Naive B cell (primary cell): ENCODE data around the gene RALB. TPM values are rescaled to one million over a fixed set of nuclear protein-coding genes. Genes with fewer than 3 reads are reported as not detected.

ENCODE experiments used
- ATAC-seq, 2 donors: fragments of 150-1000 bp; cut with Tn5 transposase; 2 replicates each; pipeline ENCODE4 v1.10.0; 2021; ENCODE audit warnings: low read depth in 2 of 2, mild to moderate bottlenecking in 2 of 2, moderate library complexity in 2 of 2
- DNase-seq: peaks from one replicate; pipeline ENCODE4 v3.0.0; 2022
- H3K27ac Mint-ChIP-seq, 6 donors: one replicate each; pipeline ENCODE4 v1.8.0; 2020 to 2022; ENCODE audit warnings: mild to moderate bottlenecking in 6 of 6, mixed read lengths in 6 of 6, moderate library complexity in 5 of 6, inconsistent platforms in 2 of 6
- H3K27me3 Mint-ChIP-seq, 3 donors: one replicate each; pipeline ENCODE4 v1.8.0; 2021 to 2022; ENCODE audit warnings: mixed read lengths in 3 of 3, mild to moderate bottlenecking in 1 of 3
- H3K36me3 Mint-ChIP-seq, 2 donors: one replicate each; pipeline ENCODE4 v1.8.0; 2020 to 2022; ENCODE audit warnings: mixed read lengths in 2 of 2, inconsistent platforms in 1 of 2, mild to moderate bottlenecking in 1 of 2
- H3K4me1 Mint-ChIP-seq, 3 donors: one replicate each; pipeline ENCODE4 v1.8.0; 2020 to 2022; ENCODE audit warnings: mixed read lengths in 3 of 3, inconsistent platforms in 1 of 3, mild to moderate bottlenecking in 1 of 3, moderate library complexity in 1 of 3
- H3K4me3 Mint-ChIP-seq, 8 donors: one replicate each; pipeline ENCODE4 v1.8.0; 2020 to 2022; ENCODE audit warnings: mild to moderate bottlenecking in 8 of 8, mixed read lengths in 8 of 8, moderate library complexity in 8 of 8, inconsistent platforms in 2 of 8
- H3K9me3 Mint-ChIP-seq, 7 donors: one replicate each; pipeline ENCODE4 v1.8.0; 2020 to 2022; ENCODE audit warnings: mixed read lengths in 7 of 7, mild to moderate bottlenecking in 5 of 7, inconsistent platforms in 2 of 7, moderate library complexity in 1 of 7
- polyA plus RNA-seq, 6 donors: library from polyadenylated mRNA; unstranded; fragments of 300-500 nt; fragmentation: Illumina TruSeq; gene quantifications; one replicate each; pipeline ENCODE4 v1.2.3, GENCODE V29; 2021; ENCODE audit warnings: low read depth in 6 of 6

RALB gene
- polyA plus RNA-seq, 6 donors from 2014 or later = 84.0 to 121 (median 97.0) TPM

GRCh38 chr2:120287183-120288015, 34.7 kb downstream of the RALB start:
- Mint-ChIP-seq H3K27ac (peak overlapping the region; percentile 8 to 86 (median 71)), H3K4me1 (peaks cover 15 to 21% (median 20%) of the 10 kb centered on the region in 3 donors), H3K4me3 (no peak overlapping the region), H3K36me3 (peaks cover 25 to 35% of the 10 kb centered on the region in 2 donors), H3K27me3 (no peaks in the 10 kb centered on the region), H3K9me3 (no peaks in the 10 kb centered on the region)
- ATAC-seq (no peak), DNase-seq (no peak)

- no peak for DNase-seq
- H3K4me3 Mint-ChIP-seq = no peak overlapping the region
- H3K4me1 Mint-ChIP-seq = peaks cover 16 to 22% (median 21%) of the 10 kb centered on the region in 3 donors
- no peaks in the 10 kb centered on the region for H3K27me3 Mint-ChIP-seq
- no peaks in the 10 kb centered on the region for H3K9me3 Mint-ChIP-seq
- no peak for ATAC-seq
- H3K27ac Mint-ChIP-seq = peak overlapping the region in 2 of 6 donors; percentile 19 to 67
- H3K36me3 Mint-ChIP-seq = peaks cover 28 to 35% of the 10 kb centered on the region in 2 donors
Observed at GRCh38 chr2:120288016-120288373, 35.3 kb downstream of the RALB start.

GRCh38 chr2:120289221-120289906, 36.7 kb downstream of the RALB start:
- Mint-ChIP-seq H3K36me3 (peaks cover 30 to 35% of the 10 kb centered on the region in 2 donors), H3K27me3 (no peaks in the 10 kb centered on the region), H3K4me3 (no peak overlapping the region), H3K27ac (peak overlapping the region in 1 of 6 donors; percentile 42), H3K9me3 (no peaks in the 10 kb centered on the region), H3K4me1 (peaks cover 21 to 31% (median 25%) of the 10 kb centered on the region in 3 donors)
- ATAC-seq = no peak
- no peak for DNase-seq

GRCh38 chr2:120290737-120291136, 38.1 kb downstream of the RALB start:
- no peaks in the 10 kb centered on the region for H3K9me3 Mint-ChIP-seq
- H3K36me3 Mint-ChIP-seq = peaks cover 30 to 39% of the 10 kb centered on the region in 2 donors
- no peaks in the 10 kb centered on the region for H3K27me3 Mint-ChIP-seq
- peaks cover 18 to 31% (median 25%) of the 10 kb centered on the region in 3 donors for H3K4me1 Mint-ChIP-seq
- ATAC-seq = no peak
- no peak for DNase-seq
- H3K4me3 Mint-ChIP-seq = no peak overlapping the region
- no peak overlapping the region for H3K27ac Mint-ChIP-seq

- Mint-ChIP-seq H3K4me3 (no peak overlapping the region), H3K9me3 (no peaks in the 10 kb centered on the region), H3K4me1 (peaks cover 15 to 31% (median 22%) of the 10 kb centered on the region in 3 donors), H3K27me3 (no peaks in the 10 kb centered on the region), H3K36me3 (peaks cover 30 to 40% of the 10 kb centered on the region in 2 donors), H3K27ac (peak overlapping the region in 2 of 6 donors; percentile 28 to 65)
- DNase-seq (no peak), ATAC-seq (no peak)
Observed at GRCh38 chr2:120291401-120292311, 39.0 kb downstream of the RALB start.

GRCh38 chr2:120293096-120294007, 40.7 kb downstream of the RALB start:
- Mint-ChIP-seq H3K36me3 (peaks cover 31 to 52% of the 10 kb centered on the region in 2 donors), H3K9me3 (no peaks in the 10 kb centered on the region), H3K4me1 (peaks cover 5 to 21% (median 10%) of the 10 kb centered on the region in 3 donors), H3K27ac (peak overlapping the region in 2 of 6 donors; percentile 48 to 81), H3K27me3 (no peaks in the 10 kb centered on the region), H3K4me3 (no peak overlapping the region)
- DNase-seq (no peak), ATAC-seq (no peak)

GRCh38 chr2:120294008-120294340, 41.3 kb downstream of the RALB start:
- Mint-ChIP-seq H3K36me3 (peaks cover 28 to 52% of the 10 kb centered on the region in 2 donors), H3K27me3 (no peaks in the 10 kb centered on the region), H3K4me1 (peaks cover 5 to 15% (median 10%) of the 10 kb centered on the region in 3 donors), H3K4me3 (no peak overlapping the region), H3K27ac (peak overlapping the region in 1 of 6 donors; percentile 81), H3K9me3 (no peaks in the 10 kb centered on the region)
- peak in 1 of 2 donors; percentile 41 for ATAC-seq
- DNase-seq = no peak

- DNase-seq (no peak), ATAC-seq (no peak)
- Mint-ChIP-seq H3K27ac (peak overlapping the region in 1 of 6 donors; percentile 34), H3K4me1 (peaks cover 6 to 23% (median 15%) of the 10 kb centered on the region in 3 donors), H3K9me3 (no peaks in the 10 kb centered on the region), H3K27me3 (no peaks in the 10 kb centered on the region), H3K4me3 (no peak overlapping the region), H3K36me3 (peaks cover 16 to 30% of the 10 kb centered on the region in 2 donors)
Observed at GRCh38 chr2:120298173-120298835, 45.7 kb downstream of the RALB start.

- no peak for DNase-seq
- Mint-ChIP-seq H3K4me1 (peaks cover 6 to 18% (median 11%) of the 10 kb centered on the region in 3 donors), H3K27me3 (no peaks in the 10 kb centered on the region), H3K36me3 (peaks cover 16 to 30% of the 10 kb centered on the region in 2 donors), H3K27ac (no peak overlapping the region), H3K9me3 (no peaks in the 10 kb centered on the region), H3K4me3 (no peak overlapping the region)
- ATAC-seq = no peak
Observed at GRCh38 chr2:120299004-120299403, 46.4 kb downstream of the RALB start.

GRCh38 chr2:120299561-120299960, 46.9 kb downstream of the RALB start:
- Mint-ChIP-seq H3K4me3 (no peak overlapping the region), H3K27me3 (no peaks in the 10 kb centered on the region), H3K9me3 (no peaks in the 10 kb centered on the region), H3K27ac (no peak overlapping the region), H3K36me3 (peaks cover 16 to 30% of the 10 kb centered on the region in 2 donors), H3K4me1 (peaks cover 6 to 18% (median 10%) of the 10 kb centered on the region in 3 donors)
- ATAC-seq = no peak
- no peak for DNase-seq

GRCh38 chr2:120300385-120300784, 47.7 kb downstream of the RALB start:
- Mint-ChIP-seq H3K27ac (peak overlapping the region in 1 of 6 donors; percentile 7), H3K27me3 (no peaks in the 10 kb centered on the region), H3K36me3 (peaks cover 16 to 29% of the 10 kb centered on the region in 2 donors), H3K9me3 (no peaks in the 10 kb centered on the region), H3K4me1 (peaks cover 6 to 18% (median 10%) of the 10 kb centered on the region in 3 donors), H3K4me3 (no peak overlapping the region)
- ATAC-seq (no peak), DNase-seq (no peak)

- Mint-ChIP-seq H3K9me3 (no peaks in the 10 kb centered on the region), H3K36me3 (peaks cover 16 to 24% of the 10 kb centered on the region in 2 donors), H3K27ac (no peak overlapping the region), H3K4me3 (no peak overlapping the region), H3K27me3 (no peaks in the 10 kb centered on the region), H3K4me1 (peaks cover 12 to 26% (median 17%) of the 10 kb centered on the region in 3 donors)
- ATAC-seq (no peak), DNase-seq (no peak)
Observed at GRCh38 chr2:120301284-120301683, 48.6 kb downstream of the RALB start.
